GM13977 (cell line): ENCODE results near the gene DIP2B.

ENCODE experiments used
- DNase-seq: peaks from one replicate; pipeline ENCODE4 v3.0.0; 2012; ENCODE audit warnings: low spot score
- CTCF ChIP-seq: IDR thresholded peaks from 2 replicates; pipeline ENCODE4 v1.5.1; 2012; ENCODE audit warnings: mild to moderate bottlenecking, control low read depth; ENCODE audit not compliant: insufficient read depth; ENCODE audit errors: extremely low read depth, missing control alignments
- in situ Hi-C: fragments of 300-500 bp; cut with MboI; formaldehyde crosslinking; loops from one replicate; pipeline ENCODE4 v1.12.0; 2022; ENCODE audit warnings: low sequenced_read_pairs, low pct_unique_long_range_greater_than_20kb, mixed read lengths, inconsistent platforms; ENCODE audit not compliant: unreplicated experiment

Gene DIP2B

GRCh38 chr12:50564237-50564947, 59.6 kb downstream of the DIP2B start:
- in situ Hi-C loops = no loop called here
- TF ChIP-seq CTCF = no peak
- DNase-seq = no peak

GRCh38 chr12:50564948-50565297, 60.1 kb downstream of the DIP2B start:
- TF ChIP-seq CTCF = no peak
- DNase-seq = no peak
- in situ Hi-C loops = no loop called here

- in situ Hi-C loops = no loop called here
- no peak for DNase-seq
- no peak for TF ChIP-seq CTCF
Observed at GRCh38 chr12:50566066-50566465, 61.3 kb downstream of the DIP2B start.

GRCh38 chr12:50567926-50568325, 63.1 kb downstream of the DIP2B start:
- no peak for DNase-seq
- in situ Hi-C loops = no loop called here
- no peak for TF ChIP-seq CTCF

- in situ Hi-C loops = no loop called here
- no peak for DNase-seq
- TF ChIP-seq CTCF = no peak
Observed at GRCh38 chr12:50568338-50569091, 63.7 kb downstream of the DIP2B start.

GRCh38 chr12:50569321-50569720, 64.5 kb downstream of the DIP2B start:
- in situ Hi-C loops = no loop called here
- TF ChIP-seq CTCF = no peak
- DNase-seq = no peak
